DMS79 (cell line): ENCODE results near the gene CCR9.
A peak's percentile ranks its signal among the peaks of the same experiment; 100 is the strongest.

ENCODE experiments used
- DNase-seq: peaks from one replicate; lab custom pipeline; 2025; lab: John Stamatoyannopoulos, UW

CCR9 gene

DNA sequence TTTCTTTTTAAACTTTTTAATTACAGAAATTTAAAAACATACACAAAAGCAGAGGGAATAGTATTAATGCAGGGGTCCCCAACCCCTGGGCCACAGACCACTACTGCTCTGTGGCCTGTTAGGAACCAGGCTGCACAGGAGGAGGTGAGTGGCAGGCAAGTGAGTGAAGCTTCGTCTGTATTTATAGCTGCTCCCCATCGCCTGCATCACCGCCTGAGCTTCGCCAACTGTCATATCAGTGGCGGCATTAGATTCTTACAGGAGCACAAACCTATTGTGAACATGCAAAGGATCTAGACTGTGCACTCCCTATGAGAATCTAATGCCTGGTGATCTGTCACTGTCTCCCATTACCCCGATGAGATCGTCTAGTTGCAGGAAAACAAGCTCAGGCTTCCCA is 22.4 kb downstream of the CCR9 start:
- no peak for DNase-seq

DNA sequence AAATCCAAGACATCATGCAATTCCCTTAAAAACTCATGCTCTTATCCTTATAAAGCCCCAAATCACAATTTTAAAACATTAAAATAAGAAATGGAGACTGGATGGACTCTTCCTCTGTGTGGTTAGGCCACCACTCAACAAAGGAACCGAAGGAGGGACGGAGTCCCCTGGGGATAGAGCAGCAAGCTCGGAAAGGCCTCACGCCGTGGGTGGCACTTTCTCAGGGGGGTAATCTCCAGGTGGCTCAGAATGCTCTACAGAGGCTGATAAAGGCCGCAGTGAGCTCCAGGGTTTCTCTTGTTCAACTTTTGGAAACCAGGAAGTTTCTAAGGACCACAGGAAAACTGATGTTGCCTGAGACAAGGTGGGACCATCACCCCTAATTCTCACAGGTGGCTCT is 23.2 kb downstream of the CCR9 start:
- no peak for DNase-seq

GRCh38 chr3:45910892-45911291 is 24.5 kb downstream of the CCR9 start:
- DNase-seq: no peak

- no peak for DNase-seq
These were observed 25.3 kb downstream of the CCR9 start for GRCh38 chr3:45911511-45912226.

DNA sequence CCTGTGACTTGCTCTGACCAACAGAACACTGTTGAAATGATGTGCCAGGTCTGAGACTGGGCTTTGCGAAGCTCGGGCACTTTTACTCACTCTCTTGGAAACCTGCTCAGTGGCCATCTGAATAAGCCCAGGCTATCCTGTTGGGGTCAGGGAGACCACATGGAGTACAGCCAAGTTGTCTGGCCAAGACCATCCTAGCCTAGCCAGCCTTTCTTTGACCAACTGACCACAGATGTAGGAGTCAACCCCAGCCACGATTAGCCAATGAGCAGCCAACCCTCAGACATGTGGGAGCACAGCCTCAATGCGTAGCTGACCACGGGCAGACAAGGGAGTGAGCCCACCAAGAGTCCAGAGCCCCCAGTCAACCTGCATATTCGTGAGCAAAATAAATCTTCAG is 26.1 kb downstream of the CCR9 start:
- no peak for DNase-seq

DNA sequence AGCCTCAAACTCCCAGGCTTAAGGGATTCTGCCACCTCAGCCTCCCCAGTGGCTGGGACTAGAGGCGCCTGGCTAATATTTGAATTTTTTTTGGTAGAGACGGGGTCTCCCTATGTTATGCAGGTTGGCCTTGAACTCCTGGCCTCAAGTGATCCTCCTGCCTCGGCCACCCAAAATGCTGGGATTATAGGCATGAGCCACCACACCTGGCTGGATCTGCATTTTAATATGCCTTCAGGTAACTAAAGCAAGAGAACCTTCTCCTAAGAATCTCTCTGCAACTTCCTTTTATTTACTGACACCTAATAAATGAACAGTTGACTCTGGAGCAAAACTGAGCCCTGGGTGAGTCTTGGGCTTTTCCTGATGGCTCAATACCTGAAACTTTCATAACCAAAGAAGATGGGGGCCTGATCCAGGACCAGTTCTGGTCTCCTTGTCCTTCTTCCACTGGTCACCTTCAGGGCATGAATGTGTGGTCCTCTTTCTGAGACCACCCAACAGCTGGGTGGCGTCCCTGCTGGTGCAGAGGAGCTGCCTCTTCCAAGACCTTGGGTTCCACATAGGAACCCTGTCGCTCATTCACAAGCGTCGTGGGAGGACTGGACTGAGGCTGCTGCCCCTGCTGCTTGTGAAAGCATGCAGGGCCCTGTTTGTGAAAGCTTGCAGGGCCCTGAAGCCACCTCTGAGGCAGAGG is 28.2 kb downstream of the CCR9 start:
- DNase-seq: no peak

DNA sequence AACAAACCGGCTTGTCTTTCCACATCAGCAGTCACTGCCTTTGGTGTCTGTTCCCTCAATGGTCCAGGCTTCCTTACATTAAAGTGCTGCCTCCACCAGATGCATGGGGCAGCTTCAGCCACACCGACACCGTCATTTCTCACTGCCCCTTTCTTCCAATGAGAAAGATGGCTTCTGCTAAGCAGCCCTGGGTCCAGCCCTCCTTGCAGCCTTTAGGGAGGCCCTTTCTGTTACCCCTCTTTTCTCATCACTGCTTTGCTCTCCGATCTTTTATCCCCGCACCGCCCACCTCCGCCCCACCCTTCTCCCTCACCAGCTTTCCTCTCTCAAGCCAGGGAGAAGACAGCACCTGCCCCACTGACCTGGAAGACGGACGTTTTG is 28.7 kb downstream of the CCR9 start:
- DNase-seq: no peak

- DNase-seq: no peak
These were observed 29.3 kb downstream of the CCR9 start for GRCh38 chr3:45915518-45916231.

GRCh38 chr3:45917146-45917898 is 31.0 kb downstream of the CCR9 start:
- peak; percentile 10 for DNase-seq

DNA sequence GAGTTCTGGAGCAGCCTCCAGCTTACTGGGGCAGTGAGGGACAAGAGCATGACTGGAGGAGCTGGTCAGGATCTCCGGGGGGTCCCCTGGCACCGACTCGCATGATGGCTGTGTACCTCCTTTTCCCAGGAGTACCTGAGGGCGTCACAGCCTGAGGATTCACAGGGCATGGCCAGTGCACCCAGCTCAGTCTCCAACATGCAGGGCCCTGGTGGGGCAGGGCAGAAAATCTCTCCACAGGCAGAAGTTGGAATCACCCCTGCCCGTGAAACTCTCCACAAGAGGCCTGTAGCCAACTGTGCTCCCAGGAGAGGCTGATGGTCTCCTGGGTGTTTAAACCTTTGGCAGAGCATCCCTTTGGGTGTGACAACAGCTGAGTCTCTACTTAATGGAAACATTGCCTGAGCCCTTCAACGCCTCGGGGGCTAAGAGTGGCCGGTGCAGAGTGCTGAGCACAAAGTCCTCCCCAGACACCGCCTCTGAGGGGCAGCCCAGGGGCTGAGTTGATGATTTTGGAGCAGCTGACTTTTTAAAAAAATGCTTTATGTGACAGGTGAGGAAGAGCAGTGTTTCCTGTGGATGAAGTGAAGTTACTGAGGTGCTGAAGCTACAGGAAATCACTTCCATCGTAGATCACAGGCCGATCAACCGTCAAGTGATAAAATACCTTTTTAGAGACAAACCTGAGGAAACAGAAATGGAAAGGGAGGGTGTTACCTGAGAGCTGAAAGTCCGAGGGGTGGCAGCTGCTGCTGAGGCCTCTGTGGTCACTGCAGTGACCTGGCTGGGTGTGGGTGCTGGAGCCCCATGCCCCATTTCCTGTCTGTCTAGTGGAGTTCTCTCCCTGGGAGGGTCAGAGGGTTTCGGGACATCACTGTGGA is 35.1 kb downstream of the CCR9 start:
- no peak for DNase-seq

GRCh38 chr3:45922039-45922326 is 35.6 kb downstream of the CCR9 start:
- no peak for DNase-seq

DNA sequence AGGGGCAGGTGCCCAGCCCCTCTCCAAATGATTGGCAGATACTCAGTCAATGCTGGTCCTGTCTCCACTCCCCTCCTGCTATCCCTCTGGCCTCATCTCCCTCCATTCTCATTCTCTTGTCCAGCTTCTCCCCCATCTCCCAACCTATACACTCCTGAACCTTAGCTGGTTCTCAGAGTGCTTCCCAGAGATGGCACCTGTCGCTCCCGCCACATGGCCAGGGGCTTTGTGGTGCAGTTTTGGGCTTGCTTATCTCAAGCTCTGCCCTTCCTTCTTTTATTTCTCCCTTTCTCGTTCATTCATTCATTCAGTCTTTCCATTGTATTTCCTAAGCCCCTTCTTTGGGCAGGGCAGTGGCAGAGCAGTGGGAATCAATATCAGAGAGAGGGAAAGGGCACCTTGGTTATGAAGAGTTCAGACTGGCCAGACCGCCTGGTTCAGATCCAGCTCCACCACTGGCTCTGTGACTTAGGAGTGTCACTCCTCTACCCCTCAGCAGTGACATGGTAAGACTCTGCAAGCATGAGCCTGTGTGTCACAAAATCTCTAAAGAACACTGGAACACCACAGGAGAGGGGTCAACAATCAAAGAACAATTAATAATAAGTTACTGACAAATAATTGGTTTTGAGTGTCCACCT is 36.7 kb downstream of the CCR9 start:
- DNase-seq: no peak

GRCh38 chr3:45923755-45924154 is 37.4 kb downstream of the CCR9 start:
- no peak for DNase-seq

GRCh38 chr3:45927881-45928280 is 41.5 kb downstream of the CCR9 start:
- DNase-seq: no peak

GRCh38 chr3:45929042-45929679 is 42.8 kb downstream of the CCR9 start:
- DNase-seq: no peak

GRCh38 chr3:45931496-45931895 is 45.2 kb downstream of the CCR9 start:
- DNase-seq: no peak

GRCh38 chr3:45932112-45932511 is 45.8 kb downstream of the CCR9 start:
- DNase-seq: no peak

DNA sequence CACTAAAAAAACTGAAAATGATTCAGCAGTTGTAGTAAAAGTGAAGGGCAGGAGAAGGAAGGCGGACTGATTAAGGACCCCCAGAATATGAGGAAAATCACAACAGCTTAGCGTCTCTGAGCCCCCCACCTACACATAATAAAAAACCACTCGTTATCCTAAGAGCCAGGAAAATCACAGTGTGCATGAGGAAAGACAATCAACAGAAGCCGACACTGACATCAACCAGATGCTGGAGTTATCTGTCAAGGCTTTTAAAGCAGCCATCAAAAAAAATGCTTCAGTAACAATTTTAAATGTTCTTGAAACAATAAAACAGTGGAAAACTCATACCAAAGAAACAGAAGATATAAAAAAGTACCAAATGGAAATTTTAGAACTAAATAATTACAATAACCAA is 47.2 kb downstream of the CCR9 start:
- no peak for DNase-seq

- no peak for DNase-seq
These were observed 49.9 kb downstream of the CCR9 start for GRCh38 chr3:45936261-45936660.

DNA sequence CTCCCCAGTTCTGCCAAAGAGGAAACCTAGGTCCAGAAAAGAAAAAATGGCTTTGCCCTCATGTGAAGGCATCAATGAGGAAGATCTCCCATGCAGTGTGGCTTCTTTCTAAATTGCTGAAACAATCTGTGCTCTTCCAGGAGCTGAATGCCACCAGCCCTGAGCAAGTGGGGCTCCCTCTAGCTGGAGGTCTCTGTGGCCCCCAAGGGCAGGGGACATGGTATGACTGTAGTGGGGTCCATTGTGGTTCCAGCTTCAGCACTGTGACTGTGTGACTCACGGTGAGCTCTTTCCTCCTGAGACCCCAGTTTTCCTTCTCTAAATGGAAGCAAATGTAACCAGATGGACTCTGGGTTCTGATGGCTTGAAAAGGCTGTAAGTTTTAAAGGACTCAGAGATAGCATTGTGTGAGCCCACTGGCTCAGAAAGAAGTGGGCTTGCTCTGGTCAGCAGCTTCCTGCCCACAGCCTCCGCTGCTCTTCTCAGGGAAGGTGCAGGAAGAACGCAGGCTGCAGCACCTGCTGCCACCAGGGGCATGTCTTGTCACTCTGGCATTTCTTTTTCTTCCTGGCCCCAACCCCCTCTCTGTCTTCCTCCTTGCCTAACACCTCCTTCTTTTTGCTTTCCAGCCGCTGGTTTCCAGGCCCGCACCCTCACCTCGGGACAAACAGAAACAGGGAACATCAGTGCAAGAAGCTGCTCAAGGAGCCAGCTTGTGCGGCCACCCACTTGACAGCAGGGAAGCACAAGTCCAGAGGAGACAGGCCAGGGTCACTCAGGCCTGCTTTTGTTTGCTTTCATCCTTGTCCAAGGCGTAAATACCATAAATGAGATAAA is 51.1 kb downstream of the CCR9 start:
- no peak for DNase-seq
